Neural cell (in vitro differentiated cells): ENCODE results near the gene CPEB3.
"Not testable (repeated sequence)": the region's sequence is repeated elsewhere in the genome, so short reads cannot be mapped to it uniquely, and the experiment has no call there.

ENCODE experiments used
- EP300 ChIP-seq: fragments of 450-650 bp; conservative IDR thresholded peaks from 2 replicates; pipeline ENCODE4 v1.6.1; 2014; ENCODE audit warnings: antibody characterized with exemption, mild to moderate bottlenecking, moderate library complexity; ENCODE audit not compliant: poor library complexity, severe bottlenecking
- EZH2 ChIP-seq: fragments of 200-600, 300-800 bp; shearing (Covaris generic), sonication (generic); IDR thresholded peaks from 2 replicates; pipeline ENCODE4 v1.6.1; 2014; ENCODE audit warnings: antibody characterized with exemption, low read length, borderline replicate concordance, mild to moderate bottlenecking; ENCODE audit not compliant: insufficient read depth, poor library complexity, severe bottlenecking
- MXI1 ChIP-seq: fragments of 450-650 bp; conservative IDR thresholded peaks from 2 replicates; pipeline ENCODE4 v1.6.1; 2014; ENCODE audit warnings: antibody characterized with exemption, mild to moderate bottlenecking; ENCODE audit not compliant: poor library complexity, severe bottlenecking
- POLR2AphosphoS5 ChIP-seq: IDR thresholded peaks from 2 replicates; pipeline ENCODE4 v1.6.1; 2012
- RAD21 ChIP-seq: fragments of 450-650 bp; conservative IDR thresholded peaks from 2 replicates; pipeline ENCODE4 v1.6.1; 2014; ENCODE audit warnings: antibody characterized with exemption, mild to moderate bottlenecking, moderate library complexity
- SMC3 ChIP-seq: fragments of 450-650 bp; conservative IDR thresholded peaks from 2 replicates; pipeline ENCODE4 v1.6.1; 2014; ENCODE audit warnings: antibody characterized with exemption, mild to moderate bottlenecking, moderate library complexity; ENCODE audit not compliant: poor library complexity
- TAF1 ChIP-seq: IDR thresholded peaks from 2 replicates; pipeline ENCODE4 v1.6.1; 2012; ENCODE audit warnings: low read depth
- TF ChIP-seq, protein P1 (sequence below): IDR thresholded peaks from 2 replicates; pipeline ENCODE4 v1.6.1; 2012; ENCODE audit warnings: borderline replicate concordance
- TF ChIP-seq, protein P2 (sequence below): fragments of 450-650 bp; IDR thresholded peaks from 2 replicates; pipeline ENCODE4 v1.5.1; 2014; ENCODE audit warnings: antibody characterized with exemption, mild to moderate bottlenecking, moderate library complexity; ENCODE audit not compliant: poor library complexity, severe bottlenecking

DNA sequence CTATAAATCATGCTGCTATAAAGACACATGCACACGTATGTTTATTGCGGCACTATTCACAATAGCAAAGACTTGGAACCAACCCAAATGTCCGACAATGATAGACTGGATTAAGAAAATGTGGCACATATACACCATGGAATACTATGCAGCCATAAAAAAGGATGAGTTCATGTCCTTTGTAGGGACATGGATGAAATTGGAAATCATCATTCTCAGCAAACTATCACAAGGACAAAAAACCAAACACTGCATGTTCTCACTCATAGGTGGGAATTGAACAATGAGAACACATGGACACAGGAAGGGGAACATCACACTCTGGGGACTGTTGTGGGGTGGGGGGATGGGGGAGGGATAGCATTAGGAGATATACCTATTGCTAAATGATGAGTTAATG, 149.7 kb downstream of the CPEB3 start:
- TF ChIP-seq, protein P1, sequence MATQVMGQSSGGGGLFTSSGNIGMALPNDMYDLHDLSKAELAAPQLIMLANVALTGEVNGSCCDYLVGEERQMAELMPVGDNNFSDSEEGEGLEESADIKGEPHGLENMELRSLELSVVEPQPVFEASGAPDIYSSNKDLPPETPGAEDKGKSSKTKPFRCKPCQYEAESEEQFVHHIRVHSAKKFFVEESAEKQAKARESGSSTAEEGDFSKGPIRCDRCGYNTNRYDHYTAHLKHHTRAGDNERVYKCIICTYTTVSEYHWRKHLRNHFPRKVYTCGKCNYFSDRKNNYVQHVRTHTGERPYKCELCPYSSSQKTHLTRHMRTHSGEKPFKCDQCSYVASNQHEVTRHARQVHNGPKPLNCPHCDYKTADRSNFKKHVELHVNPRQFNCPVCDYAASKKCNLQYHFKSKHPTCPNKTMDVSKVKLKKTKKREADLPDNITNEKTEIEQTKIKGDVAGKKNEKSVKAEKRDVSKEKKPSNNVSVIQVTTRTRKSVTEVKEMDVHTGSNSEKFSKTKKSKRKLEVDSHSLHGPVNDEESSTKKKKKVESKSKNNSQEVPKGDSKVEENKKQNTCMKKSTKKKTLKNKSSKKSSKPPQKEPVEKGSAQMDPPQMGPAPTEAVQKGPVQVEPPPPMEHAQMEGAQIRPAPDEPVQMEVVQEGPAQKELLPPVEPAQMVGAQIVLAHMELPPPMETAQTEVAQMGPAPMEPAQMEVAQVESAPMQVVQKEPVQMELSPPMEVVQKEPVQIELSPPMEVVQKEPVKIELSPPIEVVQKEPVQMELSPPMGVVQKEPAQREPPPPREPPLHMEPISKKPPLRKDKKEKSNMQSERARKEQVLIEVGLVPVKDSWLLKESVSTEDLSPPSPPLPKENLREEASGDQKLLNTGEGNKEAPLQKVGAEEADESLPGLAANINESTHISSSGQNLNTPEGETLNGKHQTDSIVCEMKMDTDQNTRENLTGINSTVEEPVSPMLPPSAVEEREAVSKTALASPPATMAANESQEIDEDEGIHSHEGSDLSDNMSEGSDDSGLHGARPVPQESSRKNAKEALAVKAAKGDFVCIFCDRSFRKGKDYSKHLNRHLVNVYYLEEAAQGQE, result not testable (repeated sequence)
- TF ChIP-seq EP300, POLR2AphosphoS5, EZH2, RAD21, TAF1, MXI1, SMC3: not testable (repeated sequence)
- TF ChIP-seq, protein P2, sequence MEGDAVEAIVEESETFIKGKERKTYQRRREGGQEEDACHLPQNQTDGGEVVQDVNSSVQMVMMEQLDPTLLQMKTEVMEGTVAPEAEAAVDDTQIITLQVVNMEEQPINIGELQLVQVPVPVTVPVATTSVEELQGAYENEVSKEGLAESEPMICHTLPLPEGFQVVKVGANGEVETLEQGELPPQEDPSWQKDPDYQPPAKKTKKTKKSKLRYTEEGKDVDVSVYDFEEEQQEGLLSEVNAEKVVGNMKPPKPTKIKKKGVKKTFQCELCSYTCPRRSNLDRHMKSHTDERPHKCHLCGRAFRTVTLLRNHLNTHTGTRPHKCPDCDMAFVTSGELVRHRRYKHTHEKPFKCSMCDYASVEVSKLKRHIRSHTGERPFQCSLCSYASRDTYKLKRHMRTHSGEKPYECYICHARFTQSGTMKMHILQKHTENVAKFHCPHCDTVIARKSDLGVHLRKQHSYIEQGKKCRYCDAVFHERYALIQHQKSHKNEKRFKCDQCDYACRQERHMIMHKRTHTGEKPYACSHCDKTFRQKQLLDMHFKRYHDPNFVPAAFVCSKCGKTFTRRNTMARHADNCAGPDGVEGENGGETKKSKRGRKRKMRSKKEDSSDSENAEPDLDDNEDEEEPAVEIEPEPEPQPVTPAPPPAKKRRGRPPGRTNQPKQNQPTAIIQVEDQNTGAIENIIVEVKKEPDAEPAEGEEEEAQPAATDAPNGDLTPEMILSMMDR, result not testable (repeated sequence)
